IMR-90 (cell line): ENCODE results near the gene RPS24. TPM values are rescaled to one million over a fixed set of nuclear protein-coding genes. Genes with fewer than 3 reads are reported as not detected.

Experiments
- ATAC-seq: fragments of 200-7000 bp; cut with Tn5 transposase; 2 replicates; pipeline ENCODE4 v1.9.1; 2020; ENCODE audit warnings: low read depth, mild to moderate bottlenecking, moderate library complexity
- BruUV-seq: library from RNA; stranded (reverse); fragments of 400-500 nt; replicated peaks from 2 replicates; lab custom pipeline; 2021; lab: Mats Ljungman, UMichigan
- CTCF ChIA-PET: fragments of 300-600 bp; formaldehyde crosslinking; extraction: SDS; loops from one replicate; lab custom pipeline; 2021; ENCODE audit warnings: antibody characterized with exemption; lab: Yijun Ruan, JAX
- POLR2A ChIA-PET: fragments of 300-600 bp; sonication (Branson Sonifier 250); formaldehyde crosslinking; loops from one replicate; lab custom pipeline; 2022; ENCODE audit warnings: antibody characterized with exemption; ENCODE audit not compliant: unreplicated experiment; lab: Charles Lee
- DNase-seq: peaks from one replicate; pipeline ENCODE4 v3.0.0; 2013
- H2AFZ ChIP-seq: replicated peaks from 2 replicates; pipeline ENCODE3; 2013; ENCODE audit warnings: low read length, mild to moderate bottlenecking; ENCODE audit not compliant: poor library complexity
- H2AK5ac ChIP-seq: 2 replicates; pipeline ENCODE4 v1.6.1; 2013; ENCODE audit warnings: low read depth, low read length, inconsistent platforms
- H2AK9ac ChIP-seq: replicated peaks from 2 replicates; pipeline ENCODE3; 2013; ENCODE audit warnings: mild to moderate bottlenecking, low read depth, low read length, moderate library complexity; ENCODE audit not compliant: poor library complexity
- H2BK120ac ChIP-seq: 2 replicates; pipeline ENCODE4 v1.6.1; 2013; ENCODE audit warnings: low read depth, low read length, inconsistent platforms
- H2BK15ac ChIP-seq: 3 replicates; pipeline ENCODE4 v1.6.1; 2013; ENCODE audit warnings: low read depth, low read length, inconsistent platforms
- H2BK20ac ChIP-seq: 2 replicates; pipeline ENCODE4 v1.6.1; 2013; ENCODE audit warnings: low read depth, mild to moderate bottlenecking, inconsistent platforms, low read length, moderate library complexity
- H2BK5ac ChIP-seq: 2 replicates; pipeline ENCODE4 v1.6.1; 2013; ENCODE audit warnings: mild to moderate bottlenecking, low read depth, low read length, inconsistent platforms; ENCODE audit not compliant: poor library complexity, severe bottlenecking
- H3K14ac ChIP-seq: replicated peaks from 2 replicates; pipeline ENCODE4 v1.6.1; 2013; ENCODE audit warnings: low read depth, low read length, inconsistent platforms
- H3K18ac ChIP-seq: 2 replicates; pipeline ENCODE4 v1.6.1; 2013; ENCODE audit warnings: low read depth, low read length, control low read depth
- H3K23ac ChIP-seq: 2 replicates; pipeline ENCODE4 v1.6.1; 2013; ENCODE audit warnings: low read depth, low read length, inconsistent platforms
- H3K27ac ChIP-seq: 2 replicates; pipeline ENCODE4 v1.5.1; 2013; ENCODE audit warnings: mild to moderate bottlenecking, control low read depth, low read length; ENCODE audit not compliant: insufficient read depth
- H3K27me3 ChIP-seq: 2 replicates; pipeline ENCODE4 v1.6.1; 2013; ENCODE audit warnings: low read length; ENCODE audit not compliant: control insufficient read depth, insufficient read depth
- H3K36me3 ChIP-seq: 2 replicates; pipeline ENCODE4 v1.6.1; 2013; ENCODE audit warnings: low read length, mixed read lengths; ENCODE audit not compliant: control insufficient read depth, insufficient read depth
- H3K4ac ChIP-seq: 2 replicates; pipeline ENCODE4 v1.6.1; 2013; ENCODE audit warnings: low read depth, low read length, inconsistent platforms
- H3K4me1 ChIP-seq: 2 replicates; pipeline ENCODE4 v1.6.1; 2013; ENCODE audit warnings: low read length, mixed read lengths; ENCODE audit not compliant: control insufficient read depth, insufficient read depth
- H3K4me2 ChIP-seq: 2 replicates; pipeline ENCODE4 v1.6.1; 2013; ENCODE audit warnings: low read depth, mild to moderate bottlenecking, control low read depth, low read length, moderate library complexity
- H3K4me3 ChIP-seq: 2 replicates; pipeline ENCODE4 v1.5.1; 2013; ENCODE audit warnings: low read depth, mild to moderate bottlenecking, control low read depth, low read length, moderate library complexity; ENCODE audit not compliant: insufficient read depth
- H3K56ac ChIP-seq: 2 replicates; pipeline ENCODE4 v1.6.1; 2013; ENCODE audit warnings: low read length, inconsistent platforms; ENCODE audit not compliant: insufficient read depth; ENCODE audit errors: extremely low read depth
- H3K79me1 ChIP-seq, 2 experiments: 2 replicates each; pipeline ENCODE4 v1.6.1; 2013; ENCODE audit warnings: low read length in 2 of 2, inconsistent platforms in 1 of 2, low read depth in 1 of 2
- H3K9ac ChIP-seq: 2 replicates; pipeline ENCODE4 v1.6.1; 2013; ENCODE audit warnings: low read depth, low read length, control low read depth
- H3K9me1 ChIP-seq: 2 replicates; pipeline ENCODE4 v1.6.1; 2013; ENCODE audit warnings: low read length, inconsistent platforms; ENCODE audit not compliant: insufficient read depth
- H3K9me3 ChIP-seq: 2 replicates; pipeline ENCODE4 v1.6.1; 2013; ENCODE audit warnings: low read length; ENCODE audit not compliant: control insufficient read depth, insufficient read depth
- H4K20me1 ChIP-seq: 2 replicates; pipeline ENCODE4 v1.6.1; 2013; ENCODE audit warnings: low read length, inconsistent platforms; ENCODE audit not compliant: insufficient read depth
- H4K5ac ChIP-seq: 2 replicates; pipeline ENCODE4 v1.6.1; 2013; ENCODE audit warnings: mild to moderate bottlenecking, low read depth, low read length, control low read depth
- H4K8ac ChIP-seq, 2 experiments: 2 replicates each; pipeline ENCODE4 v1.6.1; 2013; ENCODE audit warnings: low read depth in 2 of 2, low read length in 2 of 2, control low read depth in 1 of 2, inconsistent platforms in 1 of 2
- H4K91ac ChIP-seq: 2 replicates; pipeline ENCODE4 v1.6.1; 2013; ENCODE audit warnings: low read depth, low read length, inconsistent platforms; ENCODE audit not compliant: insufficient read depth
- CEBPB ChIP-seq: IDR thresholded peaks from 2 replicates; pipeline ENCODE4 v1.6.1; 2012; ENCODE audit warnings: low read depth, low read length, improper control_type of control experiment
- ELK1 ChIP-seq: fragments of 150-350 bp; IDR thresholded peaks from 2 replicates; pipeline ENCODE4 v1.6.1; 2016; ENCODE audit warnings: low read depth, mild to moderate bottlenecking, low read length, moderate library complexity, borderline replicate concordance
- WGBS, 2 experiments: methylation state at CpG; one replicate each; pipeline versions ENCODE4 v1.1.5 to v1.1.7; 2013; ENCODE audit warnings: missing lambda C conversion rate in 2 of 2; ENCODE audit not compliant: insufficient read length in 1 of 2; ENCODE audit errors: extremely low coverage in 2 of 2; 5-methylcytosine and 5-hydroxymethylcytosine counted together
- dilution Hi-C: fragments of 300-500 bp; cut with HindIII; formaldehyde crosslinking; loops from one replicate; pipeline ENCODE4 v1.14.3; 2018; ENCODE audit warnings: low sequenced_read_pairs; ENCODE audit not compliant: unreplicated experiment
- in situ Hi-C: fragments of 300-500 bp; cut with MboI; formaldehyde crosslinking; loops from 3 replicates; pipeline ENCODE4 v1.14.3; 2019; ENCODE audit warnings: low sequenced_read_pairs, inconsistent platforms, mixed read lengths
- intact Hi-C: fragments of 100-400 bp; cut with micrococcal nuclease; formaldehyde crosslinking; loops from 2 replicates; pipeline ENCODE4 v1.10.0; 2022
- polyA plus RNA-seq, 3 experiments: library from polyadenylated mRNA; depleted of rRNA; stranded (reverse); fragments of >200 nt; gene quantifications; 2 replicates each; pipeline ENCODE4 v1.2.3, GENCODE V29; 2012; ENCODE audit warnings: low replicate concordance in 1 of 3
- total RNA-seq: library from RNA; depleted of rRNA; stranded (reverse); fragments of >200 nt; gene quantifications from 2 replicates; pipeline ENCODE4 v1.2.3, GENCODE V29; 2012

The RPS24 gene
- total and polyA plus RNA-seq, 2 of the 4 experiments (the other 2 are of a cell fraction), result 1,664 to 4,721 TPM

GRCh38 chr10:78038105-78038504 lies 4.4 kb downstream of the RPS24 start:
- Histone ChIP-seq H3K27ac (no peak overlapping the region), H3K56ac (no peak overlapping the region), H3K14ac (no peak overlapping the region), H3K9me1 (peaks cover 23% of the 10 kb centered on the region), H2BK5ac (no peak overlapping the region), H4K20me1 (peaks cover 83% of the 10 kb centered on the region), H3K4me1 (peaks cover 2% of the 10 kb centered on the region; the same call in 1 of the 2 replicates), H3K4ac (no peak overlapping the region), H2BK15ac (no peak overlapping the region), H3K4me3 (no peak overlapping the region), H3K4me2 (no peak overlapping the region), H3K27me3 (no peaks in the 10 kb centered on the region), H3K36me3 (peaks cover 63% of the 10 kb centered on the region), H4K8ac (no peak overlapping the region), H3K23ac (no peak overlapping the region), H4K5ac (no peak overlapping the region), H2AFZ (no peak overlapping the region), H2BK120ac (no peak overlapping the region), H3K9me3 (no peaks in the 10 kb centered on the region), H4K91ac (no peak overlapping the region), H2AK5ac (no peak overlapping the region), H3K9ac (no peak overlapping the region), H3K79me1 (peaks cover 40 to 82% of the 10 kb centered on the region in 2 experiments), H2BK20ac (no peak overlapping the region), H3K18ac (no peak overlapping the region), H2AK9ac (no peak overlapping the region)
- CTCF ChIA-PET, result interaction anchor here (1.0 kb wide), 1 partner anchor 9 kb away, joined by 3 read pairs; no protein-coding TSS in a partner anchor
- POLR2A ChIA-PET, result interaction anchor here (0.6 kb wide), 1 partner anchor 48 kb away, joined by 3 read pairs; no protein-coding TSS in a partner anchor
- TF ChIP-seq CEBPB (peak; percentile 51), ELK1 (no peak)
- in situ Hi-C loops (no loop called here), dilution Hi-C loops (no loop called here), intact Hi-C loops (no loop called here)
- ATAC-seq, result no peak
- BruUV-seq, result no TSS peak
- DNase-seq, result peak; percentile 54
- no CpG with 5 or more reads among the region's 2 CpGs for WGBS, 2 experiments
